ENCODE data around the gene STX8.

DNA sequence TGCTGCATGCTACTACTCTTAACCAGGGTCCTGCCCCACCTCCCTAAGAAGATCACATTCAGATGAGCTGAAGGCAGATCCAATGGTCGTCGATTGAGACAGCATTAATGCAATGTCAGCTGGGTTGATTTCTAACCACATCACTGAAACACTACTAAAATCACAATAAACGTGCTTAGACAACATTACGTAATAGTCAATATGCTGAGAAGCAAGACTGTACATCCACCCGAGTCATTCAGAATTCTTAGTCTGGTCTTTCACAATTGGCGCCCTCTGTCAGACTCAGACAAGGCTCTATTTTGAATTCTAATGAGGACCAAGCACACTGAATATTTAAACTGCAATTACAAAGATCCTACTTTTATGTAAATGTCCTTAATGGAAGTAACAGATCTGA is 205.2 kb downstream of the STX8 start:
- TF ChIP-seq ZNF112 (tag by site-specific recombination; IDR thresholded peaks at IDR 0.05) (no peak), ZNF274 (IDR thresholded peaks at IDR 0.05; ENCODE audit: low read length) (no peak), ZNF274 (tag by site-specific recombination; IDR thresholded peaks at IDR 0.05; ENCODE audit: borderline replicate concordance) (no peak), RBAK (tag by site-specific recombination; IDR thresholded peaks at IDR 0.05) (no peak)
- TF ChIP-seq, protein P1, sequence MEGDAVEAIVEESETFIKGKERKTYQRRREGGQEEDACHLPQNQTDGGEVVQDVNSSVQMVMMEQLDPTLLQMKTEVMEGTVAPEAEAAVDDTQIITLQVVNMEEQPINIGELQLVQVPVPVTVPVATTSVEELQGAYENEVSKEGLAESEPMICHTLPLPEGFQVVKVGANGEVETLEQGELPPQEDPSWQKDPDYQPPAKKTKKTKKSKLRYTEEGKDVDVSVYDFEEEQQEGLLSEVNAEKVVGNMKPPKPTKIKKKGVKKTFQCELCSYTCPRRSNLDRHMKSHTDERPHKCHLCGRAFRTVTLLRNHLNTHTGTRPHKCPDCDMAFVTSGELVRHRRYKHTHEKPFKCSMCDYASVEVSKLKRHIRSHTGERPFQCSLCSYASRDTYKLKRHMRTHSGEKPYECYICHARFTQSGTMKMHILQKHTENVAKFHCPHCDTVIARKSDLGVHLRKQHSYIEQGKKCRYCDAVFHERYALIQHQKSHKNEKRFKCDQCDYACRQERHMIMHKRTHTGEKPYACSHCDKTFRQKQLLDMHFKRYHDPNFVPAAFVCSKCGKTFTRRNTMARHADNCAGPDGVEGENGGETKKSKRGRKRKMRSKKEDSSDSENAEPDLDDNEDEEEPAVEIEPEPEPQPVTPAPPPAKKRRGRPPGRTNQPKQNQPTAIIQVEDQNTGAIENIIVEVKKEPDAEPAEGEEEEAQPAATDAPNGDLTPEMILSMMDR (tag by site-specific recombination; IDR thresholded peaks at IDR 0.05): no peak

Measured in HEK293 (cell line).